Measurements from ENCODE around the gene LTBP4. TPM values are rescaled to one million over a fixed set of nuclear protein-coding genes. Genes with fewer than 3 reads are reported as not detected.
"Not testable (repeated sequence)": the region's sequence is repeated elsewhere in the genome, so short reads cannot be mapped to it uniquely, and the experiment has no call there.

The LTBP4 gene
- total RNA-seq, 2 donors from 2014 or later: 200 to 265 TPM

DNA sequence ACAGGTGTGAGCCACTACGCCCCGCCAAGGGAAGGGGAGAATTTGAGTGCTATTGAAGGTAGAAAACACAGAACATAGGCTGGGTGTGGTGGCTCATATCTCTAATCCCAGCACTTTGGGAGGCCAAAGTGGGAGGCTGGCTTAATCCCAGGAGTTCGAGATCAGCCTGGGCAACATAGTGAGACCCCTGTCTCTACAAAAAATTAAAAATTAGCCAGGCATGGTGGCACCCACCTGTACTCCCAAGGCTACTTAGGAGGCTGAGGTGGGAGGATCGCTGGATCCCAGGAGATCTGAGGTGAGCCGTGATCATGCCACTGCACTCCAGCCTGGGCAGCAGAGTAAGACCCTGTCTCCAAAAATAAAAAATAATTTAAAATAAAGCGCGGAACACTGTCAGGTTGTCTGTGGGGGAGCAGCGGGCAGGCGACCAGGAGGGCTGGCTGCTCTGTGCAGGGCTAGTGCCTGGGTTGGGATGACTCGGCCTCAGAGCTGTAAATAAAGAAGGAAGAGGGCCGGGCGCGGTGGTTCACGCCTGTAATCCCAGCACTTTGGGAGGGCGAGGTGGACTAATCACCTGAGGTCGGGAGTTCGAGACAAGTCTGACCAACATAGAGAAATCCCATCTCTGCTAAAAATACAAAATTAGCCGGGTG lies 41.0 kb downstream of the LTBP4 start:
- no peak for DNase-seq (ENCODE audit: low spot score)
- intact Hi-C loops (cut with DNase I): loop anchor here in 1 of 2 donors (5.0 kb wide), 1 partner anchor 35 kb away; no protein-coding TSS in a partner anchor

DNA sequence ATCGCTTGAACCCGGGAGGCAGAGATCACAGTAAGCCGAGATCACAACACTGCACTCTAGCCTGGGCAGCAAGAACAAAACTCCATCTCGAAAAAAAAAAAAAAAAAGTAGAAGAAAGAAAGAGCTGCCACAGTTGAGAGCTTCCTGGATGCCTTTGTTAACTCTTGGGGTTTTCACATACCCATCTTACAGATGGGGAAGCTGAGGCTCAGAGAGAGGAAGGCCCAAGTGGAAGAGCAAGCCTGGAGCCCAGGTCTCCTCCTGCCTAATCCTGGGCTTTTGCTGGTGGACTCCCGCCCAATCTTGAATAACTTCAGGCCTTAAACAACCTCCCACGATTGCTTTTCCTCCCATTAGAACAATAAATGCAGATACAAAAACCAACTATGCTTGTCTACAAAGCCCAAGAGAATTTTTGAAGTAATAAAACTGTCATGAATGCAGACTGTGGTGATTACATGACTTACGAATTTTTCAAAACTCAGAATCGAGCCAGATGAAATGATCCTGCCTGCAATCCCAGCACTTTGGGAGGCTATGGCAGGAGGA lies 41.7 kb downstream of the LTBP4 start:
- DNase-seq (ENCODE audit: low spot score): no peak
- intact Hi-C loops (cut with DNase I): loop anchor here in 1 of 2 donors (5.0 kb wide), 1 partner anchor 36 kb away; no protein-coding TSS in a partner anchor

DNA sequence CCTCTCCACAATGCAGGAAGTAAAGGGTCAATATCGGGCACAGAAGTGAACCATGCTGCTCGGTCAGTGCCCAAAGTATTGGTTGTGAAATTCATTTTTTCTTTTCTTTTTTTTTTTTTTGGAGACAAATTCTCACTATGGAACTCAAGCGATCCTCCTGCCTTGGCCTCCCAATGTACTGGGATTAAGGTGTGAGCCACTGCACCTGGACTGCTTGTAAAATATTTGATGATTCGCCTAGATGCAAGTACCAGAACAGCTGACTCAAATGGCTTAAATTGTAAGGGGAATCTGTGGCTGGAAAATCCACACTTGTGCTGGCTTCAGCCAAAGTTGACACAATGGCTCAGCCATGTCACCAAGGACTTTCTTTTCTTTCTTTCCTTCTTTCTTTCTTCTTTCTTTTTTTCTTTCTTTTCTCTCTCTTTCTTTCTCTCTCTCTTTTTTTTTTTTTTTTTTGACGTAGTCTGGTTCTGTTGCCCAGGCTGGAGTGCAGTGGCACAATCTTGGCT lies 45.6 kb downstream of the LTBP4 start:
- DNase-seq (ENCODE audit: low spot score): no peak
- intact Hi-C loops (cut with DNase I): no loop called here

- DNase-seq (ENCODE audit: low spot score); intact Hi-C loops (cut with DNase I): not testable (repeated sequence)
These were observed 48.9 kb downstream of the LTBP4 start for GRCh38 chr19:40649903-40650675.

DNA sequence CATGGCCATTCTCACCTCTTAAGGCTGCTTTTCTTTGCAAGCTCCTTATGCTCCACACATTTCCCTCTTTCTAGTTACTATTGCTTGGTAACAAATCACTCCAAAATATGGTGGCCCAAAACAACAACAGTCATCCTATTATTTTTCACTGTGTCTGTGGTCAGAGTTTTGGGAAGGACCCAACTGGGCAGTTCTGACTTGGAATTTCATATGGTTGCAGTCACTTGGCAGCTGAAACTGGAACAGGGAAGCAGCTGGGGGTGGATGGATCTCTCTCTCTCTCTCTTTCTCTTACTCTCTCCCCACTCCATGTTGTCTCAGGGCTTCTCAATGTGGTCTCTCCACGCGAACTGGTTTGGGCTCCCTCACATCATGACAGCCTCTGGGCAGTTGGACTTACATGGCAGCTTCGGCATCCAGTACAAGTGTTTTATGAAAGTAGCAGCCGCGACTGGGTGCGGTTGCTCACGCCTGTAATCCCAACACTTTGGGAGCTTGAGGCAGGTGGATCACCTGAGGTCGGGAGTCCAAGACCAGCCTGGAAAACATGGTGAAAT lies 49.7 kb downstream of the LTBP4 start:
- DNase-seq (ENCODE audit: low spot score): no peak
- intact Hi-C loops (cut with DNase I): no loop called here

DNA sequence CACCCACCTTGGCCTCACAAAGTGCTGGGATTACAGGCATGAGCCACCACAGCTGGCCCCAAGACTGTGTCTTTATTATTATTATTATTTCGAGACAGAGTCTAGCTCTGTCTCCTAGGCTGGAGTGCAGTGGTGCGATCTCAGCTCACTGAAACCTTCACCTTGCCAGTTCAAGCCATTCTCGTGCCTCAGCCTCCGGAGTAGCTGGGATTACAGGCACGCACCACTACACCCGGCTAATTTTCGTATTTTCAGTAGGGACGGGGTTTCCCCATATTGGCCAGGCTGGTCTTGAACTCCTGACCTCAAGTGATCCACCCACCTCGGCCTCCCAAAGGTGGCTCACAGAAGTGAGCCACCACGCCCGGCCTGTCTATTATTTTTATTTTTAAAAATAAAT lies 51.1 kb downstream of the LTBP4 start:
- intact Hi-C loops (cut with DNase I): not testable (repeated sequence)

DNA sequence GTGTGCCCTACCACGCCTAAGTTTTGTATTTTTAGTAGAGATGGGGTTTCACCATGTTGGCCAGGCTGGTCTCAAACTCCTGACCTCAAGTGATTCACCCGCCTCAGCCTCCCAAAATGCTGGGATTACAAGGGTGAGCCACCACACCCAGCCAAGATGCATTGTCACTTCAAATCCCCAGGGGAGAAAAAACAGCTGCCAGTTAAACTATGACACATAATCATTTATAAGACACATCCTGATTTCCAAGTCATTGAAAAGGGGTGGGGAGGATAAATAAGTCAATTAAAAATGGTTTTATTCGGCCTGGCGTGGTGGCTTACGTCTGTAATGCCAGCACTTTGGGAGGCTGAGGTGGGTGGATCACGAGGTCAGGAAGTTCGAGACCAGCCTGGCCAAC lies 54.5 kb downstream of the LTBP4 start:
- DNase-seq (ENCODE audit: low spot score); intact Hi-C loops (cut with DNase I): not testable (repeated sequence)

More for the DNA sequence above, 51.1 kb downstream of the LTBP4 start:
- not testable (repeated sequence) for DNase-seq (ENCODE audit: low spot score)

- intact Hi-C loops (cut with DNase I): no loop called here
- DNase-seq (ENCODE audit: low spot score): no peak
These were observed 56.9 kb downstream of the LTBP4 start for GRCh38 chr19:40658031-40658430.

- intact Hi-C loops (cut with DNase I): no loop called here
- DNase-seq (ENCODE audit: low spot score): no peak
These were observed 57.9 kb downstream of the LTBP4 start for GRCh38 chr19:40659116-40659515.

GRCh38 chr19:40659566-40659965 lies 58.4 kb downstream of the LTBP4 start:
- intact Hi-C loops (cut with DNase I): no loop called here
- DNase-seq (ENCODE audit: low spot score): no peak

- DNase-seq (ENCODE audit: low spot score): no peak
- intact Hi-C loops (cut with DNase I): loop anchor here (5.0 to 10.0 kb wide), 2 partner anchors 143 to 151 kb away; no protein-coding TSS in a partner anchor
These were observed 60.4 kb downstream of the LTBP4 start for GRCh38 chr19:40661616-40662015.

- intact Hi-C loops (cut with DNase I): loop anchor here (5.0 to 10.0 kb wide), 2 partner anchors 142 to 149 kb away; no protein-coding TSS in a partner anchor
- peak; percentile 97 for DNase-seq (ENCODE audit: low spot score)
These were observed 61.9 kb downstream of the LTBP4 start for GRCh38 chr19:40662925-40663694.

- no peak for DNase-seq (ENCODE audit: low spot score)
- intact Hi-C loops (cut with DNase I): loop anchor here (5.0 to 10.0 kb wide), 2 partner anchors 141 to 148 kb away; no protein-coding TSS in a partner anchor
These were observed 62.8 kb downstream of the LTBP4 start for GRCh38 chr19:40663695-40664692.

DNA sequence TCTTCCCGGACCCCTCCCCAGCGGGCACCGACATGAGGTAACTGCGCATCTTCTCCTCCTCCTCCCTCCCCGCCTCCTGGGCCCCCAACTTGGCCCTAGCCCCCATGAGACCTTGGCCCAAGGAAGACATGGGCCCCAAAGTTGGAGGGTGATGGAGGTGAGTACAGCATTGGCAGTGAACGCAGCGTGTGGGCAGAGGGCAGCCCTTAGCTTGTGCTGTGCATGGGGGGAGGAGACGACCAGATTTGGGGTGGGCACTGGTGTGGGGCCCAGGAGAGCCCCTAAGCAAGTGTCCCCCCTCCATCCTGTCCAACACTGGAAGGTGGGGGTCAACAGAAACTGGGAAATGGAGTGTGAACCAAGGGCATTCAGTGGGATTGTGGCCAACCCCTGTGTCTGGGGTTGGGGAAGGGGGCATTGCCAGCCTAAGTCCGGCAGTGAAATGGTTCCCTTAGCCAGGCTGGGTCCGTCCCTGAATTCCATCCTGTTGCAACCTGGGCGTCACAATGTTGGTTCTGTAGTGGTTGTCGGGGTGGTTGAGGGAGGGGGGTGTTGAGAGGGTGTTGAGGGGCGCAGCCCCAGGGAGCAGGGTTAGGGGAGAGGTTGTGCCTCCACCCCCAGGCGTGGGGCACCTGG lies 65.8 kb downstream of the LTBP4 start:
- intact Hi-C loops (cut with DNase I): loop anchor here in 1 of 2 donors (10.0 kb wide), 1 partner anchor 138 kb away; no protein-coding TSS in a partner anchor
- DNase-seq (ENCODE audit: low spot score): no peak

- intact Hi-C loops (cut with DNase I): loop anchor here in 1 of 2 donors (10.0 kb wide), 1 partner anchor 137 kb away; no protein-coding TSS in a partner anchor
- no peak for DNase-seq (ENCODE audit: low spot score)
These were observed 66.4 kb downstream of the LTBP4 start for GRCh38 chr19:40667602-40668001.

DNA sequence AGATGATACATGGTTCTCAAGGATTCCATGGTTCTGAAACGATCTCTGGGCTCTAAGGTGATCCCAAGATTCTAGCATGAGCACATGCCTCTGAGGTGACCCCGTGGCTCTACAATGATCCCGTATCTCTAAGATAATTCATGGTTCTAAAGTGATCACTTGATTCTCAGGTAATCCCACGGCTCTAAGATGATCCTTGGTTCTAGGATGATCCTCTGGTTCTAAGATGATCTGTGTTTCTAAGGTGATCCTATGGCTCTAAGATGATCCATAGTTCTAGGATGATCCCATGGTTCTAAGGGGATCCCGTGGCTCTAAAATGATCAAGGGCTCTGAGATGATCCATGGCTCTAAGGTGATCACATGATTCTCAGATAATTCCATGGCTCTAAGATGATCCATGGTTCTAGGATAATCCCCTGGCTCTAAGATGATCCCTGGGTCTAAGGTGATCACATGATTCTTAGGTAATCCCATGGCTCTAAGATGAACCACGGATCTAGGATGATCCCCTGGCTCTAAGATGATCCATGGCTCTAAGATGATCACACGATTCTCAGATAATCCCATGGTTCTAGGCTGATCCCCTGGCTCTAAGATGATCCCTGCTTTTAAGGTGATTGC lies 67.9 kb downstream of the LTBP4 start:
- intact Hi-C loops (cut with DNase I): loop anchor here in 1 of 2 donors (10.0 kb wide), 1 partner anchor 136 kb away; no protein-coding TSS in a partner anchor
- DNase-seq (ENCODE audit: low spot score): no peak

- DNase-seq (ENCODE audit: low spot score): no peak
These were observed 70.2 kb downstream of the LTBP4 start for GRCh38 chr19:40671404-40671803.

More at GRCh38 chr19:40671404-40671803, 70.2 kb downstream of the LTBP4 start:
- intact Hi-C loops (cut with DNase I): no loop called here
